Brain microvascular endothelial cell (primary cell): ENCODE measurements around the gene CACNB1.
A peak's percentile ranks its signal among the peaks of the same experiment; 100 is the strongest.

ENCODE experiments used
- DNase-seq: peaks from one replicate; pipeline ENCODE4 v3.0.0-alpha.2; 2020
- H3K27ac ChIP-seq: fragments of 250-450 bp; sonication (Bioruptor Pico); 2 replicates; pipeline ENCODE4 v1.5.1; 2020; ENCODE audit warnings: mild to moderate bottlenecking, moderate library complexity
- H3K27me3 ChIP-seq: fragments of 250-450 bp; sonication (Bioruptor Pico); replicated peaks from 2 replicates; pipeline ENCODE4 v1.5.1; 2020; ENCODE audit warnings: mild to moderate bottlenecking
- H3K36me3 ChIP-seq: fragments of 250-450 bp; sonication (Bioruptor Pico); replicated peaks from 2 replicates; pipeline ENCODE4 v1.5.1; 2020; ENCODE audit warnings: mild to moderate bottlenecking
- H3K4me3 ChIP-seq: 2 replicates; pipeline ENCODE4 v1.5.1; 2011; ENCODE audit warnings: low read depth, mild to moderate bottlenecking, control low read depth, low read length, moderate library complexity
- CTCF ChIP-seq: IDR thresholded peaks from 2 replicates; pipeline ENCODE4 v1.5.1; 2011; ENCODE audit warnings: low read depth, mild to moderate bottlenecking, moderate library complexity, low read length, control low read depth, inconsistent platforms; ENCODE audit errors: missing control alignments
- in situ Hi-C: cut with HindIII; loops from 2 replicates; pipeline ENCODE4 v1.10.0; 2017; ENCODE audit warnings: low sequenced_read_pairs, low pct_ligation_motif_present

Gene CACNB1

DNA sequence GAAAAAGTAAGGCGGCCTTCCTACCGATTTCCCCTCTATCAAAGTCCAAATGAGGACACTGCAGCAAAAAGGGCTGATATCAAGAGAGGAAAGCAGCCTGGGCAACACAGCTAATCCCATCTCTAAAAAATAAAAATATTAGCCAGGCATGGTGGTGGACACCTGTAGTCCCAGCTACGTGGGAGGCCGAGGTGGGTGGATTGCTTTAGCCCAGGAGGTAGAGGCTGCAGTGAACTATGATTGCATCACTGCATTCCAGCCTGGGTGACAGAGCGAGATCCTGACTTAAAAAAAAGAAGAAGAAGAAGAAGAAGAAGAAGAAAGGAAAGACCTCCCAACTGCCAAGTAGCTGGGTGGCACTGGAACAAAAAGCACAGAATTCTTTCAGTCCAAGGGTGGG lies 14.4 kb downstream of the CACNB1 start:
- in situ Hi-C loops, result no loop called here
- Histone ChIP-seq H3K27ac (no peak overlapping the region), H3K27me3 (no peaks in the 10 kb centered on the region), H3K36me3 (peaks cover 56% of the 10 kb centered on the region), H3K4me3 (no peak overlapping the region)
- no peak for DNase-seq
- no peak for TF ChIP-seq CTCF

GRCh38 chr17:39181303-39181702 lies 16.2 kb downstream of the CACNB1 start:
- H3K27me3 ChIP-seq, result no peaks in the 10 kb centered on the region
- in situ Hi-C loops, result no loop called here
- no peak overlapping the region for H3K4me3 ChIP-seq
- no peak for DNase-seq
- no peak overlapping the region for H3K27ac ChIP-seq
- TF ChIP-seq CTCF, result no peak
- peaks cover 57% of the 10 kb centered on the region for H3K36me3 ChIP-seq

- in situ Hi-C loops, result no loop called here
- peaks cover 45% of the 10 kb centered on the region for H3K36me3 ChIP-seq
- DNase-seq, result peak; percentile 40
- H3K27ac ChIP-seq, result no peak overlapping the region
- TF ChIP-seq CTCF, result no peak
- H3K27me3 ChIP-seq, result no peaks in the 10 kb centered on the region
- H3K4me3 ChIP-seq, result no peak overlapping the region
Measured at GRCh38 chr17:39178536-39178935, 18.9 kb downstream of the CACNB1 start.

DNA sequence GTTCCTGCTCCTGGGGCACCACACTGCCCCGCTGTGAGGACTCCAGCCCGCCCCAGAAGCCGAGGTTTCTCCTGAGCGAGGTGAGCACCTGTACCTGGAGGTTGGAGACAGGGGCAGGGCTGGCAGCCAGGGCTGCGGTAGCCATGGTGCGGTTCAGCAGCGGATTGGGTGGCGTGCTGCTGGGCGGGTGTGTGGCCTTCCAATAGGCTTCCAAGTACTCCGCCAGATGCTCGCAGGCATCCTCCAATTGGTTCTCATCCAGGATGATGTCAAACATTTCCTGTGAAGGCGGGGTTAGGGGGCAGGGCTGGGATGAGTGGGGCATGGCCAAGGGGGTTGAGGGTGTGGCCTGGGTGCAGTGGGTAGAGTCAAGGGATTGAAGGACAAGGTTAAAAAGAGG lies 20.2 kb downstream of the CACNB1 start:
- H3K27ac ChIP-seq, result no peak overlapping the region
- no peak overlapping the region for H3K4me3 ChIP-seq
- TF ChIP-seq CTCF, result no peak
- H3K27me3 ChIP-seq, result no peaks in the 10 kb centered on the region
- no peak for DNase-seq
- in situ Hi-C loops, result no loop called here
- H3K36me3 ChIP-seq, result peaks cover 37% of the 10 kb centered on the region

GRCh38 chr17:39175695-39176093 lies 21.8 kb downstream of the CACNB1 start:
- no peak for TF ChIP-seq CTCF
- Histone ChIP-seq H3K27me3 (no peaks in the 10 kb centered on the region), H3K27ac (no peak overlapping the region), H3K36me3 (peaks cover 28% of the 10 kb centered on the region), H3K4me3 (no peak overlapping the region)
- in situ Hi-C loops, result no loop called here
- no peak for DNase-seq

- Histone ChIP-seq H3K36me3 (peaks cover 28% of the 10 kb centered on the region), H3K27ac (no peak overlapping the region), H3K4me3 (no peak overlapping the region), H3K27me3 (no peaks in the 10 kb centered on the region)
- peak; percentile 41 for DNase-seq
- in situ Hi-C loops, result no loop called here
- peak; percentile 89 for TF ChIP-seq CTCF
Measured at GRCh38 chr17:39174920-39175694, 22.4 kb downstream of the CACNB1 start.
